Uterus (tissue), 2 donors: ENCODE data around the gene ANKS6.

ENCODE experiments used
- CTCF ChIP-seq, 4 experiments: fragments of 200-600 bp in 2 of 4; fragments of 450-650 bp in 2 of 4; sonication (generic) in 2 of 4; IDR thresholded peaks; one replicate each; pipeline ENCODE4 v1.5.1; 2016 to 2019; ENCODE audit warnings: antibody characterized with exemption in 4 of 4, mild to moderate bottlenecking in 2 of 4, moderate library complexity in 1 of 4
- POLR2A ChIP-seq, 2 donors: fragments of 450-650 bp; IDR thresholded peaks; one replicate each; pipeline ENCODE4 v1.6.1; 2016; ENCODE audit warnings: antibody characterized with exemption in 2 of 2, mild to moderate bottlenecking in 1 of 2, moderate library complexity in 1 of 2

- no peak for TF ChIP-seq CTCF (IDR thresholded peaks at IDR 0.05)
- TF ChIP-seq POLR2A (IDR thresholded peaks at IDR 0.05): no peak
Observed at GRCh38 chr9:98846081-98846480, 49.7 kb upstream of the ANKS6 start.
